H1 (cell line): ENCODE results near the gene PCED1B. TPM values are rescaled to one million over a fixed set of nuclear protein-coding genes. Genes with fewer than 3 reads are reported as not detected.

Experiments
- CTCF ChIA-PET: fragments of 300-600 bp; sonication (Branson Sonifier 250); formaldehyde crosslinking; loops from one replicate; lab custom pipeline; 2021; ENCODE audit not compliant: partially characterized antibody; lab: Charles Lee
- POLR2A ChIA-PET: fragments of 300-600 bp; sonication (Branson Sonifier 250); formaldehyde crosslinking; loops from one replicate; lab custom pipeline; 2021; ENCODE audit warnings: inconsistent platforms; ENCODE audit not compliant: partially characterized antibody; lab: Charles Lee
- DNase-seq, 2 experiments: peaks; one replicate each; pipeline versions ENCODE4 v3.0.0 to v3.0.0-alpha.2; 2010 to 2022; ENCODE audit warnings: low spot score in 2 of 2, low read depth in 1 of 2, mixed read lengths in 1 of 2
- FAIRE-seq: peaks from 2 replicates; lab custom pipeline; 2011; peaks lifted over from hg19 to GRCh38; lab: Jason Lieb, UNC
- H2AFZ ChIP-seq: 2 replicates; pipeline ENCODE4 v1.8.1; 2012; ENCODE audit warnings: low read length, inconsistent platforms
- H2AK5ac ChIP-seq: 2 replicates; pipeline ENCODE4 v1.6.1; 2013; ENCODE audit warnings: low read depth, low read length
- H2BK120ac ChIP-seq: replicated peaks from 2 replicates; pipeline ENCODE3; 2013; ENCODE audit warnings: low read depth, low read length, inconsistent platforms
- H2BK12ac ChIP-seq: 2 replicates; pipeline ENCODE4 v1.6.1; 2013; ENCODE audit warnings: low read depth, low read length
- H2BK15ac ChIP-seq: 2 replicates; pipeline ENCODE4 v1.6.1; 2013; ENCODE audit warnings: low read length
- H2BK20ac ChIP-seq: 2 replicates; pipeline ENCODE4 v1.6.1; 2013; ENCODE audit warnings: low read length
- H2BK5ac ChIP-seq: 2 replicates; pipeline ENCODE4 v1.6.1; 2013; ENCODE audit warnings: low read depth, low read length
- H3K14ac ChIP-seq: 2 replicates; pipeline ENCODE4 v1.6.1; 2013; ENCODE audit warnings: inconsistent platforms; ENCODE audit not compliant: insufficient read length
- H3K18ac ChIP-seq: 2 replicates; pipeline ENCODE4 v1.6.1; 2013; ENCODE audit warnings: low read length; ENCODE audit errors: extremely low read depth
- H3K23ac ChIP-seq: 2 replicates; pipeline ENCODE4 v1.6.1; 2013; ENCODE audit warnings: inconsistent platforms; ENCODE audit not compliant: insufficient read length
- H3K23me2 ChIP-seq: 2 replicates; pipeline ENCODE4 v1.6.1; 2013; ENCODE audit warnings: low read depth, low read length
- H3K27ac ChIP-seq: 2 replicates; pipeline ENCODE4 v1.6.1; 2011; ENCODE audit warnings: low read depth, low read length, inconsistent platforms
- H3K27me3 ChIP-seq, 4 experiments: replicated peaks in 1 of 4; 1 replicate in 1 of 4; 2 replicates in 3 of 4; pipeline versions ENCODE4 v1.6.1 to v1.8.1; 2011 to 2013; ENCODE audit warnings: low read length in 3 of 4, mild to moderate bottlenecking in 3 of 4, inconsistent platforms in 2 of 4, mixed read lengths in 2 of 4, moderate library complexity in 1 of 4; ENCODE audit not compliant: control insufficient read depth in 3 of 4, insufficient read depth in 3 of 4; ENCODE audit errors: extremely low read depth in 1 of 4
- H3K36me3 ChIP-seq, 4 experiments: 2 replicates each; pipeline versions ENCODE4 v1.6.1 to v1.8.1; 2011 to 2013; ENCODE audit warnings: mild to moderate bottlenecking in 4 of 4, low read length in 3 of 4, moderate library complexity in 2 of 4, control low read depth in 1 of 4, inconsistent platforms in 1 of 4; ENCODE audit not compliant: insufficient read depth in 4 of 4, control insufficient read depth in 2 of 4
- H3K4ac ChIP-seq: replicated peaks from 2 replicates; pipeline ENCODE3; 2013; ENCODE audit warnings: low read length, low read depth, mixed read lengths, inconsistent platforms; ENCODE audit not compliant: insufficient read length
- H3K4me1 ChIP-seq, 4 experiments: replicated peaks in 1 of 4; 1 replicate in 1 of 4; 2 replicates in 3 of 4; pipeline versions ENCODE4 v1.6.1 to v1.8.1; 2011 to 2013; ENCODE audit warnings: low read length in 3 of 4, inconsistent platforms in 2 of 4, mixed read lengths in 1 of 4; ENCODE audit not compliant: insufficient read depth in 4 of 4, control insufficient read depth in 3 of 4
- H3K4me2 ChIP-seq, 2 experiments: 2 replicates each; pipeline versions ENCODE4 v1.6.1 to v1.8.1; 2011 to 2013; ENCODE audit warnings: low read depth in 2 of 2, low read length in 2 of 2, control low read depth in 1 of 2, inconsistent platforms in 1 of 2, mild to moderate bottlenecking in 1 of 2; ENCODE audit not compliant: insufficient read depth in 1 of 2
- H3K4me3 ChIP-seq, 4 experiments: fragments of 200-600, 300-600 bp in 1 of 4; sonication (generic), shearing (Covaris generic), sonication (Bioruptor Twin) in 1 of 4; 2 replicates each; pipeline versions ENCODE4 v1.5.1 to v1.8.1; 2011 to 2016; ENCODE audit warnings: low read length in 4 of 4, low read depth in 3 of 4, control low read depth in 2 of 4, inconsistent platforms in 2 of 4, mild to moderate bottlenecking in 2 of 4, mixed read lengths in 1 of 4, moderate library complexity in 1 of 4; ENCODE audit not compliant: insufficient read depth in 2 of 4; ENCODE audit errors: extremely low read depth in 1 of 4
- H3K56ac ChIP-seq: replicated peaks from 2 replicates; pipeline ENCODE3; 2013; ENCODE audit warnings: low read depth, mild to moderate bottlenecking, mixed read lengths, low read length, inconsistent platforms; ENCODE audit not compliant: insufficient read length
- H3K79me1 ChIP-seq: 2 replicates; pipeline ENCODE4 v1.6.1; 2013; ENCODE audit warnings: low read depth, low read length, control low read depth
- H3K79me2 ChIP-seq, 2 experiments: 2 replicates each; pipeline versions ENCODE4 v1.6.1 to v1.8.1; 2012 to 2013; ENCODE audit warnings: low read length in 2 of 2, mild to moderate bottlenecking in 2 of 2, inconsistent platforms in 1 of 2; ENCODE audit not compliant: insufficient read depth in 2 of 2, control insufficient read depth in 1 of 2
- H3K9ac ChIP-seq, 4 experiments: replicated peaks in 1 of 4; 1 replicate in 1 of 4; 2 replicates in 3 of 4; pipeline versions ENCODE4 v1.6.1 to v1.8.1; 2011 to 2013; ENCODE audit warnings: low read depth in 3 of 4, low read length in 3 of 4, control low read depth in 2 of 4, mild to moderate bottlenecking in 2 of 4, moderate library complexity in 2 of 4, inconsistent platforms in 1 of 4; ENCODE audit errors: extremely low read depth in 1 of 4
- H3K9me3 ChIP-seq, 2 experiments: 2 replicates each; pipeline versions ENCODE4 v1.6.1 to v1.8.1; 2012 to 2013; ENCODE audit warnings: mild to moderate bottlenecking in 2 of 2, moderate library complexity in 2 of 2, control low read depth in 1 of 2, inconsistent platforms in 1 of 2, low read depth in 1 of 2, low read length in 1 of 2, mixed read lengths in 1 of 2; ENCODE audit not compliant: insufficient read depth in 2 of 2
- H4K20me1 ChIP-seq, 2 experiments: replicated peaks in 1 of 2; 2 replicates each; pipeline versions ENCODE3 to v1.8.1; 2011 to 2013; ENCODE audit warnings: inconsistent platforms in 2 of 2, low read length in 2 of 2, mild to moderate bottlenecking in 1 of 2; ENCODE audit not compliant: insufficient read depth in 2 of 2, control insufficient read depth in 1 of 2
- H4K5ac ChIP-seq: 2 replicates; pipeline ENCODE4 v1.6.1; 2013; ENCODE audit warnings: low read length, low read depth, mixed read lengths, inconsistent platforms; ENCODE audit not compliant: insufficient read length
- H4K8ac ChIP-seq: 2 replicates; pipeline ENCODE4 v1.8.0; 2013; ENCODE audit warnings: mild to moderate bottlenecking, moderate library complexity, low read length, inconsistent platforms; ENCODE audit not compliant: insufficient read depth; ENCODE audit errors: extremely low read depth
- H4K91ac ChIP-seq: replicated peaks from 2 replicates; pipeline ENCODE3; 2013; ENCODE audit warnings: low read length, mixed read lengths, inconsistent platforms; ENCODE audit not compliant: insufficient read length
- CBX8 ChIP-seq: fragments of 300-800, 300-1000 bp; sonication (generic); IDR thresholded peaks from 2 replicates; pipeline ENCODE4 v1.7.1; 2016; ENCODE audit warnings: low read depth, low read length, borderline replicate concordance
- CEBPB ChIP-seq: IDR thresholded peaks from 2 replicates; pipeline ENCODE4 v1.6.1; 2012; ENCODE audit warnings: low read depth, low read length
- EZH2 ChIP-seq: fragments of 200-600 bp; sonication (generic); IDR thresholded peaks from 2 replicates; pipeline ENCODE4 v1.7.1; 2012; ENCODE audit warnings: low read depth, mild to moderate bottlenecking, moderate library complexity, low read length, inconsistent platforms; ENCODE audit not compliant: severe bottlenecking
- WGBS, 2 experiments: shearing (Covaris generic) in 1 of 2; methylation state at CpG; one replicate each; pipeline versions ENCODE4 v1.1.6 to v1.1.7; 2013 to 2015; ENCODE audit warnings: low lambda C conversion rate in 2 of 2, mixed read lengths in 2 of 2, inconsistent platforms in 1 of 2, low coverage in 1 of 2, missing lambda C conversion rate in 1 of 2; ENCODE audit not compliant: insufficient replicate concordance in 2 of 2, insufficient coverage in 1 of 2, insufficient read length in 1 of 2; ENCODE audit errors: extremely low coverage in 1 of 2, missing lambda C conversion rate in 1 of 2; 5-methylcytosine and 5-hydroxymethylcytosine counted together
- polyA plus RNA-seq, 7 experiments: library from polyadenylated mRNA; depleted of rRNA in 3 of 7; stranded (reverse) in 5 of 7; unstranded in 2 of 7; fragments of >200 nt in 5 of 7; fragments of 200-250 nt in 2 of 7; gene quantifications; 1 replicate in 5 of 7; 2 replicates in 1 of 7; 4 replicates in 1 of 7; pipeline versions ENCODE4 v1.2.1 to v1.2.3, GENCODE V29; 2011 to 2013; ENCODE audit warnings: missing spikeins in 2 of 7, mixed read lengths in 2 of 7
- total RNA-seq: library from RNA; stranded (reverse); fragmentation: NEBNext Ultra II Directional; extraction: Animal tissue kit (Norgen Biotek cat#: 25700); gene quantifications from 2 replicates; pipeline ENCODE4 v1.2.1, GENCODE V29; 2021

PCED1B gene
- total and polyA plus RNA-seq, 2 of the 8 experiments (the other 6 are each of a cell fraction or from before 2014, with no cell fraction given) = 4.7 to 5.4 TPM

DNA sequence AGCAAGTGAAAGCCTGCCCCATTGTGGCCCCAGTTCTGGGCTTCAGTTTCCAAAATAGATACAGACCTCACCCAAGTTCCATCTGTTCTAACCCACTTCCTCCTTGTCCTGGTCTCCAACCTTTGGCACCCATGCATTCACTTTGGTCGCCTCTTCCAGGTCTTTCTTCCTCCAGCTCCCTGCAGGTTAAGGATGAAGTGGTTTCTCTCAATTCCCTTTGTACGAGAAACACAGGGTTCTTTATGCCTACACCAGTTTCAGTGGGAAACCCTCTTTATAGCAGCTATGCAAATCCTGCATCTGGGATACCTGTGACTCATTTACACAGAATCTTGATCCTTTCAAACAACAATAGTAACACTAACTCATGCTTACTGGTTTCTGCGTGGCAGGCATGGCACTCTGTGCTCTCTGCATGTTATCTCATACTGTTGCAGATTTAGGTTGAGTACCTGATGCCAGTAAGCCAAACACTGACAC is 110.9 kb downstream of the PCED1B start:
- Histone ChIP-seq H3K56ac (no peak overlapping the region), H3K9ac (no peak overlapping the region), H3K9me3 (no peaks in the 10 kb centered on the region), H3K4me1 (peaks cover 0 to 12% (median 9%) of the 10 kb centered on the region in 4 experiments; a peak in 5 of 7 replicates), H3K4me2 (no peak overlapping the region), H3K27me3 (no peaks in the 10 kb centered on the region), H3K4me3 (no peak overlapping the region), H3K23ac (no peak overlapping the region), H3K36me3 (no peaks in the 10 kb centered on the region), H2BK5ac (no peak overlapping the region), H2BK20ac (no peak overlapping the region), H4K91ac (no peak overlapping the region), H3K79me1 (no peaks in the 10 kb centered on the region), H2AFZ (no peak overlapping the region), H3K23me2 (no peaks in the 10 kb centered on the region), H4K5ac (no peak overlapping the region), H3K4ac (no peak overlapping the region), H2BK15ac (no peak overlapping the region), H2BK120ac (no peak overlapping the region), H3K27ac (no peak overlapping the region), H3K18ac (no peak overlapping the region), H4K8ac (no peak overlapping the region), H4K20me1 (no peaks in the 10 kb centered on the region), H2AK5ac (no peak overlapping the region), H2BK12ac (no peak overlapping the region), H3K14ac (no peak overlapping the region), H3K79me2 (no peaks in the 10 kb centered on the region)
- no peak for DNase-seq
- POLR2A ChIA-PET = no interaction called here
- FAIRE-seq = no peak
- 56% methylated on average over 3 of the region's 3 CpGs; no CpG with 5 or more reads in 1 of the 2 experiments for WGBS, 2 experiments
- TF ChIP-seq CBX8 (no peak), CEBPB (no peak), EZH2 (no peak)
- CTCF ChIA-PET = no interaction called here
